Pancreas (tissue), 10 donors: ENCODE results near the gene HRH1. TPM values are rescaled to one million over a fixed set of nuclear protein-coding genes. Genes with fewer than 3 reads are reported as not detected.

Source experiments
- ATAC-seq, 4 donors: fragments of 200-7000 bp; cut with Tn5 transposase; one replicate each; pipeline versions ENCODE4 v1.8.0 to v1.9.1; 2020; ENCODE audit warnings: mild to moderate bottlenecking in 4 of 4, moderate library complexity in 4 of 4
- DNase-seq, 6 donors: peaks; one replicate each; pipeline ENCODE4 v3.0.0-alpha.2; 2020
- FAIRE-seq: peaks from 2 replicates; lab custom pipeline; 2012; peaks lifted over from hg19 to GRCh38; lab: Jason Lieb, UNC
- H3K27ac ChIP-seq, 4 donors: fragments of 200-600 bp; sonication (generic); 1 replicate in 3 of 4; 2 replicates in 1 of 4; pipeline versions ENCODE4 v1.5.0 to v1.8.0; 2020
- H3K27me3 ChIP-seq, 4 donors: fragments of 200-600 bp; one replicate each; pipeline ENCODE4 v1.8.0; 2021
- H3K36me3 ChIP-seq, 3 donors: fragments of 200-600 bp; sonication (generic) in 1 of 3; one replicate each; pipeline versions ENCODE4 v1.5.0 to v1.8.0; 2020 to 2021
- H3K4me1 ChIP-seq, 3 donors: fragments of 200-600 bp; one replicate each; pipeline ENCODE4 v1.8.0; 2021
- H3K4me3 ChIP-seq, 4 donors: fragments of 200-600 bp; sonication (generic) in 2 of 4; one replicate each; pipeline versions ENCODE4 v1.5.0 to v1.8.0; 2020 to 2021
- H3K9me3 ChIP-seq, 4 donors: fragments of 200-600 bp; one replicate each; pipeline ENCODE4 v1.8.0; 2021
- CTCF ChIP-seq, 4 donors: fragments of 200-600 bp; sonication (generic) in 3 of 4; IDR thresholded peaks; one replicate each; pipeline versions ENCODE4 v1.5.0 to v1.8.0; 2021; ENCODE audit warnings: antibody characterized with exemption in 4 of 4
- WGBS, 2 donors: extraction: QIAGEN DNeasy Blood & Tissue Kit; methylation state at CpG; one replicate each; pipeline ENCODE4 v1.1.7; 2013; 5-methylcytosine and 5-hydroxymethylcytosine counted together
- intact Hi-C, 3 donors: fragments of 100-400 bp; cut with DNase I; formaldehyde crosslinking; loops; one replicate each; pipeline versions ENCODE4 v1.11.1 to v1.14.2; 2022
- polyA plus RNA-seq, 2 donors: library from polyadenylated mRNA; stranded (reverse); fragments of 200-250 nt; gene quantifications; one replicate each; pipeline ENCODE4 v1.2.3, GENCODE V29; 2013
- total RNA-seq, 6 donors: library from RNA; stranded (reverse); fragmentation: NEBNext Ultra II Directional in 4 of 6; extraction: Animal tissue kit (Norgen Biotek cat#: 25700) in 4 of 6; gene quantifications; one replicate each; pipeline versions ENCODE4 v1.2.1 to v1.2.4, GENCODE V29; 2021 to 2023
- donor health status: healthy with polysubstance abuse.
- donor health status: DM: no; HTN: no; CAD: no; lungs with moderate emphysema.
- donor health status: DM: no; HTN: no; CAD: no.
- donor health status: control.
- donor health status: control.
- donor health status: Bipolar disorder and iron deficiency.
- donor health status: DM: yes; HTN: yes; CAD: no.
- donor health status: DM: no; HTN: no; CAD: no.
- donor health status: DM: no; HTN: no; CAD: no.
- donor health status: DM: yes; HTN: yes; CAD: no.

The HRH1 gene
- total and polyA plus RNA-seq, 8 donors: 0.16 to 1.3 (median 0.25) TPM

- H3K27ac ChIP-seq: no peak overlapping the region
These were observed 69.7 kb downstream of the HRH1 start for GRCh38 chr3:11224010-11224409.

GRCh38 chr3:11224870-11225229 lies 70.6 kb downstream of the HRH1 start:
- intact Hi-C loops: no loop called here
- Histone ChIP-seq H3K36me3 (no peaks in the 10 kb centered on the region), H3K27me3 (no peaks in the 10 kb centered on the region), H3K27ac (peak overlapping the region in 2 of 4 donors; percentile 46 to 50), H3K4me1 (no peaks in the 10 kb centered on the region), H3K9me3 (no peaks in the 10 kb centered on the region), H3K4me3 (peak overlapping the region in 1 of 4 donors; percentile 3)
- DNase-seq (no peak), ATAC-seq (no peak), FAIRE-seq (no peak)
- 80 to 82% methylated on average over 3 of the region's 3 CpGs for WGBS, 2 donors
- no peak for TF ChIP-seq CTCF (IDR thresholded peaks at IDR 0.05)

More at GRCh38 chr3:11224010-11224409, 69.7 kb downstream of the HRH1 start:
- Histone ChIP-seq H3K9me3 (no peaks in the 10 kb centered on the region), H3K27me3 (no peaks in the 10 kb centered on the region), H3K4me1 (no peaks in the 10 kb centered on the region), H3K4me3 (no peak overlapping the region), H3K36me3 (no peaks in the 10 kb centered on the region)
- no peak for TF ChIP-seq CTCF (IDR thresholded peaks at IDR 0.05)
- intact Hi-C loops: no loop called here
- ATAC-seq: no peak
- no peak for FAIRE-seq
- no peak for DNase-seq
- 62 to 81% methylated on average over 3 of the region's 3 CpGs for WGBS, 2 donors

DNA sequence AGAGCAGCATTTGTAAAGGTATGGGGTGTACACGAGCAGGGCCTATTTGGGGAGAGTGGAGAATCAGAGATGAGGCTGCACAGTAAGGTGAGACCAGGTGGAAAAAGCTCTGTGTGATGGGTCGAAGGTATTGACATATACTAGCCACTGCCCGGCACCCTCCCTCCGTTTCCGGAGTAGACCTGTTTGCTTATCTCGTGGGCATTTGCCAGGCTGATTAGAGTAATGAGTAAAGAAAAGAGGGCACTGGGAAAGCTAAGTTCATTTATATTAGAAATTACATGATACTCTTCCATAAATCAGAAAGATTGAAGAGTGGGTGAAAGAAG lies 71.7 kb downstream of the HRH1 start:
- H3K27me3 ChIP-seq: no peaks in the 10 kb centered on the region
- DNase-seq: no peak
- no peaks in the 10 kb centered on the region for H3K9me3 ChIP-seq
- FAIRE-seq: no peak
- H3K27ac ChIP-seq: peak overlapping the region in 2 of 4 donors; percentile 46 to 50
- TF ChIP-seq CTCF (IDR thresholded peaks at IDR 0.05): no peak
- ATAC-seq: peak in 3 of 4 donors; percentile 55 to 65 (median 62)
- no peaks in the 10 kb centered on the region for H3K4me1 ChIP-seq
- 19 to 32% methylated on average over 6 of the region's 6 CpGs for WGBS, 2 donors
- H3K4me3 ChIP-seq: no peak overlapping the region
- intact Hi-C loops: no loop called here
- no peaks in the 10 kb centered on the region for H3K36me3 ChIP-seq

DNA sequence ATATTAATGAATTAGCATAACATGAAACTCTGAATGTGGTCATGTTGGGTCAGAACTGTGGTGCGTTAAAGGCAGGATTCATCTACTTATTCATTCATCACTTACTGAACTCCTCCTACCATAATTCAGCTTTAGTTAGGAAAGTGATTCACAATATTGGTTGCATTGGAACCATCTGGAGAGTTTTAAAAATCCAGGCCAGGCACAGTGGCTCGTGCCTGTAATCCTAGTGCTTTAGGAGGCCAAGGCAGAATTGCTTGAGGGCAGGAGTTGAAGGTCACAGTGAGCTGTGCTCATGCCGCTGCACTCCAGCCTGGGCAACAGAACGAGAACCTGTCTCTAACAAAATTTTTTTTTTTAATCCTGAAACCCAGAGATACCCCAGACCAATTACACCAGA lies 73.7 kb downstream of the HRH1 start:
- Histone ChIP-seq H3K36me3 (no peaks in the 10 kb centered on the region), H3K4me1 (no peaks in the 10 kb centered on the region), H3K27me3 (no peaks in the 10 kb centered on the region), H3K27ac (no peak overlapping the region), H3K9me3 (no peaks in the 10 kb centered on the region), H3K4me3 (no peak overlapping the region)
- 71 to 73% methylated on average over 4 of the region's 4 CpGs for WGBS, 2 donors
- FAIRE-seq: no peak
- TF ChIP-seq CTCF (IDR thresholded peaks at IDR 0.05): no peak
- no peak for DNase-seq
- ATAC-seq: no peak
- intact Hi-C loops: no loop called here

DNA sequence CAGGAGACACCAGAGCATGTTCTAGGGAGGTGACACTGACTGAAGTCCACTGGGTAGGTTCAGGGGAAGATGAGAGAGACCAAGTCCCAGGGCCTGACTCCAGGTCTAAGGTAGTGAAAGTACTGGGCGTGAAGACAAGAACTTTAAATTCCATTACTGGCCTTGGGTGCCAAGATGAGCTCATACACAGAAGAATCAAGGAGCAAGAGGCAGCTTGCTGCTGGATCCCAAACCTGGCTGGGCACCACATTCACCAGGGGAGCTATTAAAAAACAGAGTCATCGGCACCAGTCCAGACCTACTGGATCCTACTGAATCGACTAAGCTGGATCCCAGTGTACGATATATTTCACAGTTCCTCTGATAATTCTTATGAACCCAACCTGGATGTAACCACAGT lies 75.8 kb downstream of the HRH1 start:
- Histone ChIP-seq H3K27ac (no peak overlapping the region), H3K27me3 (no peaks in the 10 kb centered on the region), H3K4me3 (no peak overlapping the region), H3K4me1 (no peaks in the 10 kb centered on the region), H3K36me3 (no peaks in the 10 kb centered on the region), H3K9me3 (no peaks in the 10 kb centered on the region)
- DNase-seq (no peak), ATAC-seq (no peak), FAIRE-seq (no peak)
- WGBS, 2 donors: 80 to 91% methylated on average over 4 of the region's 4 CpGs
- no peak for TF ChIP-seq CTCF (IDR thresholded peaks at IDR 0.05)
- intact Hi-C loops: no loop called here
